Uterus (tissue), 4 donors: ENCODE measurements around the gene MUC7. TPM values are rescaled to one million over a fixed set of nuclear protein-coding genes. Genes with fewer than 3 reads are reported as not detected.

Experiments
- DNase-seq, 2 donors: peaks; one replicate each; pipeline ENCODE4 v3.0.0-alpha.2; 2019 to 2020
- H3K27ac ChIP-seq, 2 donors: fragments of 200-600 bp; sonication (generic); 1 replicate in 1 of 2; 2 replicates in 1 of 2; pipeline ENCODE4 v1.5.1; 2016 to 2018
- H3K27me3 ChIP-seq, 2 donors: fragments of 200-600 bp; sonication (generic); one replicate each; pipeline ENCODE4 v1.5.1; 2018 to 2019; ENCODE audit warnings: control low read depth in 1 of 2
- H3K36me3 ChIP-seq, 2 donors: fragments of 200-600 bp; sonication (generic); one replicate each; pipeline ENCODE4 v1.5.1; 2019; ENCODE audit warnings: control low read depth in 1 of 2
- H3K4me1 ChIP-seq, 2 donors: fragments of 200-600 bp; sonication (generic); one replicate each; pipeline ENCODE4 v1.5.1; 2018 to 2019; ENCODE audit warnings: control low read depth in 1 of 2
- H3K4me3 ChIP-seq, 2 donors: fragments of 200-600 bp; sonication (generic); 1 replicate in 1 of 2; 2 replicates in 1 of 2; pipeline ENCODE4 v1.5.1; 2018 to 2019; ENCODE audit warnings: mild to moderate bottlenecking in 1 of 2
- H3K9me3 ChIP-seq, 2 donors: fragments of 200-600 bp; sonication (generic); one replicate each; pipeline ENCODE4 v1.5.1; 2019; ENCODE audit warnings: control low read depth in 1 of 2
- CTCF ChIP-seq, 4 experiments: fragments of 200-600 bp in 2 of 4; fragments of 450-650 bp in 2 of 4; sonication (generic) in 2 of 4; IDR thresholded peaks; one replicate each; pipeline ENCODE4 v1.5.1; 2016 to 2019; ENCODE audit warnings: antibody characterized with exemption in 4 of 4, mild to moderate bottlenecking in 2 of 4, moderate library complexity in 1 of 4
- POLR2A ChIP-seq, 2 donors: fragments of 450-650 bp; IDR thresholded peaks; one replicate each; pipeline ENCODE4 v1.6.1; 2016; ENCODE audit warnings: antibody characterized with exemption in 2 of 2, mild to moderate bottlenecking in 1 of 2, moderate library complexity in 1 of 2
- intact Hi-C: fragments of 100-400 bp; cut with DNase I; formaldehyde crosslinking; loops from one replicate; pipeline ENCODE4 v1.15.1; 2023; ENCODE audit warnings: low total_unique reads
- total RNA-seq, 4 donors: library from RNA; depleted of rRNA in 3 of 4; stranded (reverse); fragments of >200 nt in 3 of 4; gene quantifications; one replicate each; pipeline versions ENCODE4 v1.1.0 to v1.2.4, GENCODE V29; 2014 to 2023
- donor health status: DM: yes; HTN: yes; CAD: no.

MUC7 gene
- total RNA-seq, 4 donors from 2014 or later, result not detected

DNA sequence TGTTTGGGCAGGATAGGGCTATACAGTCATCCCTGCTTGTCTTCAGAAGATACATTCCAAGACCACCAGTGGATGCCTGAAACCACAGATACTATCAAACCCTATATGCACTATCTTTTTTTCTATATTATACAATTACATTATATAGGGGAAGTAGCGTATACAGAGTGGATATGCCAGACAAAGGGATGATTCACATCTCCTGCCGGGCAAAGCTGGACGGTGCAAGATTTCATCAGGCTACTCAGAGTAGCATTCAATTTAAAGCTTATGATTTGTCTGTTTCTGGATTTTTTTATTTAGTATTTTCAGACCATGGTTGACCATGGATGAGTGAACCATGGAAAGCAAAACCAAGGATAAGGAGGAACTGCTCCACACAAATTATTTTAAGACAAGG, 39.4 kb downstream of the MUC7 start:
- Histone ChIP-seq H3K27ac (no peak overlapping the region), H3K36me3 (no peaks in the 10 kb centered on the region), H3K4me3 (no peak overlapping the region), H3K27me3 (no peaks in the 10 kb centered on the region), H3K9me3 (no peaks in the 10 kb centered on the region), H3K4me1 (no peaks in the 10 kb centered on the region)
- DNase-seq, result no peak
- no peak for TF ChIP-seq CTCF (IDR thresholded peaks at IDR 0.05)
- no peak for TF ChIP-seq POLR2A (IDR thresholded peaks at IDR 0.05)
- intact Hi-C loops, result no loop called here

- Histone ChIP-seq H3K27me3 (no peaks in the 10 kb centered on the region), H3K9me3 (no peaks in the 10 kb centered on the region), H3K36me3 (no peaks in the 10 kb centered on the region), H3K27ac (no peak overlapping the region), H3K4me1 (no peaks in the 10 kb centered on the region), H3K4me3 (no peak overlapping the region)
- intact Hi-C loops, result no loop called here
- TF ChIP-seq CTCF (IDR thresholded peaks at IDR 0.05), result no peak
- DNase-seq, result no peak
Measured at GRCh38 chr4:70515367-70516250, 43.6 kb downstream of the MUC7 start.

GRCh38 chr4:70518269-70518668, 46.3 kb downstream of the MUC7 start, which contains the start of gene AMTN:
TSS of gene AMTN (plus strand) at chr4:70518569. CDS start at chr4:70518778, 209 bp downstream.
- H3K36me3 ChIP-seq, result no peaks in the 10 kb centered on the region
- intact Hi-C loops, result no loop called here
- no peaks in the 10 kb centered on the region for H3K4me1 ChIP-seq

GRCh38 chr4:70518716-70519115, 46.7 kb downstream of the MUC7 start:
- Histone ChIP-seq H3K4me1 (no peaks in the 10 kb centered on the region), H3K27ac (no peak overlapping the region), H3K27me3 (no peaks in the 10 kb centered on the region), H3K9me3 (no peaks in the 10 kb centered on the region), H3K36me3 (no peaks in the 10 kb centered on the region), H3K4me3 (no peak overlapping the region)
- TF ChIP-seq POLR2A (IDR thresholded peaks at IDR 0.05), result no peak
- no peak for TF ChIP-seq CTCF (IDR thresholded peaks at IDR 0.05)
- DNase-seq, result no peak
- intact Hi-C loops, result no loop called here

More at GRCh38 chr4:70518269-70518668, 46.3 kb downstream of the MUC7 start, which contains the start of gene AMTN:
- Histone ChIP-seq H3K4me3 (no peak within 1 kb of the TSS), H3K9me3 (no peaks in the 10 kb centered on the region), H3K27ac (no peak within 1 kb of the TSS), H3K27me3 (no peaks in the 10 kb centered on the region)
- no peak for TF ChIP-seq CTCF (IDR thresholded peaks at IDR 0.05)
- no peak for TF ChIP-seq POLR2A (IDR thresholded peaks at IDR 0.05)
- DNase-seq, result no peak

DNA sequence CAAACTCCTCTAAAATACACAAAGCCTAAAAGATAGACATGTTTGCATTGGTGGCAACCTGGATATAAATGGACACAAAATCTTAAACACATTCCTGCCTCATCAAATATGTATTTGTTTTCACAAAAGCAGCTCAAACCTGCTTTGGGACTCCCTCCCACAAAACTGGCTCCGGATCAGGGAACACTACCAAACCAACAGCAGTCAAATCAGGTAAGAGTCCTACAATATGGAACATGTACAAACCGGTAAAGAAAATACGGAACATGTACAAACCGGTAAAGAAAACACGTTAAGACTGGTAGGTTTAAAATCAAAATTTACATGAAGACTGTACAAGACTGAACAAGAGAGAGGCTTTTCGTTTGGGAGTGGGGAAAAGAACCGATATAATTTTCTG, 50.6 kb downstream of the MUC7 start:
- H3K4me1 ChIP-seq, result no peaks in the 10 kb centered on the region
- no peak overlapping the region for H3K27ac ChIP-seq
- TF ChIP-seq POLR2A (IDR thresholded peaks at IDR 0.05) (no peak), CTCF (IDR thresholded peaks at IDR 0.05) (no peak)
- H3K9me3 ChIP-seq, result no peaks in the 10 kb centered on the region
- intact Hi-C loops, result no loop called here
- no peak for DNase-seq
- no peak overlapping the region for H3K4me3 ChIP-seq
- no peaks in the 10 kb centered on the region for H3K27me3 ChIP-seq
- H3K36me3 ChIP-seq, result no peaks in the 10 kb centered on the region
